Measurements from ENCODE around the gene PSMB5.

- TF ChIP-seq, protein P1, sequence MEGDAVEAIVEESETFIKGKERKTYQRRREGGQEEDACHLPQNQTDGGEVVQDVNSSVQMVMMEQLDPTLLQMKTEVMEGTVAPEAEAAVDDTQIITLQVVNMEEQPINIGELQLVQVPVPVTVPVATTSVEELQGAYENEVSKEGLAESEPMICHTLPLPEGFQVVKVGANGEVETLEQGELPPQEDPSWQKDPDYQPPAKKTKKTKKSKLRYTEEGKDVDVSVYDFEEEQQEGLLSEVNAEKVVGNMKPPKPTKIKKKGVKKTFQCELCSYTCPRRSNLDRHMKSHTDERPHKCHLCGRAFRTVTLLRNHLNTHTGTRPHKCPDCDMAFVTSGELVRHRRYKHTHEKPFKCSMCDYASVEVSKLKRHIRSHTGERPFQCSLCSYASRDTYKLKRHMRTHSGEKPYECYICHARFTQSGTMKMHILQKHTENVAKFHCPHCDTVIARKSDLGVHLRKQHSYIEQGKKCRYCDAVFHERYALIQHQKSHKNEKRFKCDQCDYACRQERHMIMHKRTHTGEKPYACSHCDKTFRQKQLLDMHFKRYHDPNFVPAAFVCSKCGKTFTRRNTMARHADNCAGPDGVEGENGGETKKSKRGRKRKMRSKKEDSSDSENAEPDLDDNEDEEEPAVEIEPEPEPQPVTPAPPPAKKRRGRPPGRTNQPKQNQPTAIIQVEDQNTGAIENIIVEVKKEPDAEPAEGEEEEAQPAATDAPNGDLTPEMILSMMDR (IDR thresholded peaks at IDR 0.05; ENCODE audit: insufficient read depth, low read depth, low read length) = no peak
- no peak for TF ChIP-seq EZH2 (IDR thresholded peaks at IDR 0.05; ENCODE audit: insufficient read depth, low read length)
These were observed 14.3 kb downstream of the PSMB5 start for GRCh38 chr14:23020143-23021128.
